Mesenchymal stem cell (in vitro differentiated cells and primary cell): Measurements from ENCODE around the gene C20orf204.
"Not testable (repeated sequence)": the region's sequence is repeated elsewhere in the genome, so short reads cannot be mapped to it uniquely, and the experiment has no call there.

ENCODE experiments used
- DNase-seq: peaks from one replicate; pipeline ENCODE4 v3.0.0-alpha.2; 2013
- H2AFZ ChIP-seq: one replicate; pipeline ENCODE4 v1.6.1; 2013; ENCODE audit warnings: low read depth, mild to moderate bottlenecking, control low read depth, inconsistent platforms, low read length, moderate library complexity
- H2AK5ac ChIP-seq: 2 replicates; pipeline ENCODE4 v1.6.1; 2013; ENCODE audit warnings: low read length, moderate library complexity, mild to moderate bottlenecking, inconsistent platforms; ENCODE audit not compliant: severe bottlenecking
- H2BK120ac ChIP-seq: one replicate; pipeline ENCODE4 v1.6.1; 2013; ENCODE audit warnings: low read depth, mild to moderate bottlenecking, inconsistent platforms, low read length, moderate library complexity
- H2BK12ac ChIP-seq, 2 experiments: one replicate each; pipeline ENCODE4 v1.6.1; 2013; ENCODE audit warnings: inconsistent platforms in 2 of 2, low read length in 2 of 2, mild to moderate bottlenecking in 2 of 2, moderate library complexity in 2 of 2, control low read depth in 1 of 2
- H2BK15ac ChIP-seq: one replicate; pipeline ENCODE4 v1.6.1; 2013; ENCODE audit warnings: mild to moderate bottlenecking, low read depth, inconsistent platforms; ENCODE audit not compliant: poor library complexity, severe bottlenecking
- H2BK5ac ChIP-seq: 2 replicates; pipeline ENCODE4 v1.6.1; 2013; ENCODE audit warnings: low read depth, mild to moderate bottlenecking, low read length, control low read depth, inconsistent platforms; ENCODE audit not compliant: poor library complexity, severe bottlenecking
- H3K14ac ChIP-seq, 2 experiments: one replicate each; pipeline ENCODE4 v1.6.1; 2013; ENCODE audit warnings: inconsistent platforms in 2 of 2, low read length in 2 of 2, control low read depth in 1 of 2, mild to moderate bottlenecking in 1 of 2, moderate library complexity in 1 of 2
- H3K18ac ChIP-seq, 2 experiments: one replicate each; pipeline ENCODE4 v1.6.1; 2013; ENCODE audit warnings: inconsistent platforms in 2 of 2, low read length in 2 of 2, control low read depth in 1 of 2, low read depth in 1 of 2, mild to moderate bottlenecking in 1 of 2
- H3K23ac ChIP-seq, 2 experiments: one replicate each; pipeline ENCODE4 v1.6.1; 2013; ENCODE audit warnings: inconsistent platforms in 2 of 2, low read length in 2 of 2, mild to moderate bottlenecking in 2 of 2, moderate library complexity in 2 of 2, control low read depth in 1 of 2
- H3K27ac ChIP-seq: 2 replicates; pipeline ENCODE4 v1.5.1; 2013; ENCODE audit warnings: mild to moderate bottlenecking, moderate library complexity, low read length, control low read depth, inconsistent platforms; ENCODE audit not compliant: poor library complexity, severe bottlenecking
- H3K27me3 ChIP-seq, 2 experiments: 2 replicates each; pipeline versions ENCODE4 v1.6.1 to v1.7.0; 2013; ENCODE audit warnings: low read length in 2 of 2, mild to moderate bottlenecking in 2 of 2, moderate library complexity in 2 of 2, control low read depth in 1 of 2, inconsistent platforms in 1 of 2; ENCODE audit not compliant: control insufficient read depth in 1 of 2, insufficient read depth in 1 of 2
- H3K36me3 ChIP-seq, 2 experiments: 2 replicates each; pipeline versions ENCODE4 v1.6.1 to v1.7.0; 2013; ENCODE audit warnings: low read length in 2 of 2, control low read depth in 1 of 2, inconsistent platforms in 1 of 2, low read depth in 1 of 2, mild to moderate bottlenecking in 1 of 2; ENCODE audit not compliant: insufficient read depth in 2 of 2, control insufficient read depth in 1 of 2
- H3K4ac ChIP-seq, 2 experiments: one replicate each; pipeline ENCODE4 v1.6.1; 2013; ENCODE audit warnings: inconsistent platforms in 2 of 2, low read length in 2 of 2, mild to moderate bottlenecking in 2 of 2, moderate library complexity in 2 of 2, control low read depth in 1 of 2, low read depth in 1 of 2
- H3K4me1 ChIP-seq: 2 replicates; pipeline ENCODE4 v1.6.1; 2013; ENCODE audit warnings: low read depth, low read length, control low read depth; ENCODE audit not compliant: control insufficient read depth, insufficient read depth
- H3K4me2 ChIP-seq: 2 replicates; pipeline ENCODE4 v1.6.1; 2013; ENCODE audit warnings: low read length, mild to moderate bottlenecking, inconsistent platforms; ENCODE audit not compliant: poor library complexity, severe bottlenecking
- H3K4me3 ChIP-seq, 2 experiments: 2 replicates each; pipeline versions ENCODE4 v1.5.1 to v1.7.0; 2013; ENCODE audit warnings: low read length in 2 of 2, mild to moderate bottlenecking in 2 of 2, control low read depth in 1 of 2, low read depth in 1 of 2; ENCODE audit not compliant: insufficient read depth in 1 of 2
- H3K79me1 ChIP-seq: replicated peaks from 2 replicates; pipeline ENCODE4 v1.6.1; 2013; ENCODE audit warnings: mild to moderate bottlenecking, control low read depth, low read length, inconsistent platforms; ENCODE audit not compliant: poor library complexity, severe bottlenecking
- H3K9ac ChIP-seq: 2 replicates; pipeline ENCODE4 v1.7.0; 2013; ENCODE audit warnings: mild to moderate bottlenecking, low read length, moderate library complexity
- H3K9me3 ChIP-seq: 2 replicates; pipeline ENCODE4 v1.7.0; 2013; ENCODE audit warnings: mild to moderate bottlenecking, low read length; ENCODE audit not compliant: control insufficient read depth
- H4K8ac ChIP-seq: one replicate; pipeline ENCODE4 v1.6.1; 2013; ENCODE audit warnings: inconsistent platforms, mild to moderate bottlenecking, low read length, moderate library complexity
- H4K91ac ChIP-seq: one replicate; pipeline ENCODE4 v1.6.1; 2013; ENCODE audit warnings: mild to moderate bottlenecking, low read length, inconsistent platforms
- WGBS: methylation state at CpG from one replicate; pipeline ENCODE4 v1.1.7; 2013; ENCODE audit warnings: mixed read lengths; 5-methylcytosine and 5-hydroxymethylcytosine counted together

The C20orf204 gene

DNA sequence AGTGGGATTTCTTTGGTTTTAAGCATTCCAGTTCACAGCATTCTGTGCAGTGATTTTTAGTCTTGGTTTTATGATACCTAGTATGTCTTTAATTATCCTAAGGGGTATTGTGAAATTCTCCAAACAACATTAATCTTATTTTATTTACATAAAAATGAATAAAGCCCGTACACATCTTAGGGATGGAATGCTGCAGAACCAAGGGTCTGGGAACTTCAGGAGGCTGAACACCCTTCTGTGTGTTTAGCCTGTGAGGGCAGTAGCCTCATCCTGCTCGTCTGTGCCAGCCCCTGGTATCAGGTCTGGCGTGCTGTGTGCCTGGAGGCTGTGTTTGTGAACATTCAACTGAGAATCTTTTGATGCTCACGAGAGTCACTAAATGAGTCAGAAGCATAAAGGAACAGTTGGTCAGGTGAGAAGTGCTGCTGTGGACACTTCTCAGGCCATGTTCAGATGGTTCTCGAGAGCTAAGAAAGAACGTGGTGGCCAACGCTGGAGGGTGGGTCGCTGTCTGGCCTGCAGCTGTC, 25.2 kb upstream of the C20orf204 start:
- no peak overlapping the region for H2AK5ac ChIP-seq
- no peaks in the 10 kb centered on the region for H3K27me3 ChIP-seq
- peaks cover 34% of the 10 kb centered on the region for H3K79me1 ChIP-seq
- no peak overlapping the region for H2BK15ac ChIP-seq
- no peak overlapping the region for H3K9ac ChIP-seq
- H3K18ac ChIP-seq, result no peak overlapping the region
- no peak overlapping the region for H2BK5ac ChIP-seq
- H3K9me3 ChIP-seq, result no peaks in the 10 kb centered on the region
- H3K4me3 ChIP-seq, result no peak overlapping the region
- no peak overlapping the region for H3K14ac ChIP-seq
- H3K23ac ChIP-seq, result no peak overlapping the region
- no peak overlapping the region for H2AFZ ChIP-seq
- H3K4ac ChIP-seq, result no peak overlapping the region
- H2BK12ac ChIP-seq, result no peak overlapping the region
- no peak overlapping the region for H2BK120ac ChIP-seq
- H3K4me1 ChIP-seq, result peaks cover 17% of the 10 kb centered on the region
- no peak overlapping the region for H4K91ac ChIP-seq
- no peak overlapping the region for H3K27ac ChIP-seq
- no peak overlapping the region for H3K4me2 ChIP-seq
- no peak overlapping the region for H4K8ac ChIP-seq
- 94% methylated on average over 8 of the region's 8 CpGs for WGBS
- peaks cover 63 to 76% of the 10 kb centered on the region in 2 experiments for H3K36me3 ChIP-seq
- DNase-seq, result no peak

DNA sequence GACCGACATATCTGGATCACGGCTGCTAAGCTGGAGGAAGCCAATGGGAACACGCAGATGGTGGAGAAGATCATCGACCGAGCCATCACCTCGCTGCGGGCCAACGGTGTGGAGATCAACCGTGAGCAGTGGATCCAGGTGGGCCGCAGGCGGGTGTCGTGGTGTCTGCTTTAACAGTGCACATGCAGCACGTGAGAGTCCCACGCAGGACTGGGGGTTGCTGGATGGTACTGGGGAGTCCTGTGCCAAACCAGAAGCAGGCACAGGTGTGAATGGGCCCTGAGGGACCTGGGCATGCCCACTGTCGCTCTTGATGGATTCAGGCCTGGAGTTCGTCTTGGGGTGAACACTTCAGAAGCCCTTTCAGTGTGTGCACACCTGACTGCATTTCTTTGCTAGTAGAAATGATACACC, 24.6 kb upstream of the C20orf204 start:
- no peak overlapping the region for H2BK120ac ChIP-seq
- no peak overlapping the region for H2BK15ac ChIP-seq
- no peak overlapping the region for H3K9ac ChIP-seq
- no peak overlapping the region for H4K8ac ChIP-seq
- no peak overlapping the region for H2BK5ac ChIP-seq
- no peak for DNase-seq
- no peaks in the 10 kb centered on the region for H3K9me3 ChIP-seq
- no peak overlapping the region for H4K91ac ChIP-seq
- H2AFZ ChIP-seq, result no peak overlapping the region
- no peak overlapping the region for H2BK12ac ChIP-seq
- H3K18ac ChIP-seq, result no peak overlapping the region
- peaks cover 33% of the 10 kb centered on the region for H3K79me1 ChIP-seq
- no peak overlapping the region for H2AK5ac ChIP-seq
- H3K4me2 ChIP-seq, result no peak overlapping the region
- no peak overlapping the region for H3K4ac ChIP-seq
- no peak overlapping the region for H3K14ac ChIP-seq
- WGBS, result 97% methylated on average over 16 of the region's 16 CpGs
- H3K36me3 ChIP-seq, result peaks cover 62 to 76% of the 10 kb centered on the region in 2 experiments
- H3K27me3 ChIP-seq, result no peaks in the 10 kb centered on the region
- H3K4me1 ChIP-seq, result peaks cover 17% of the 10 kb centered on the region
- no peak overlapping the region for H3K27ac ChIP-seq
- H3K23ac ChIP-seq, result no peak overlapping the region
- H3K4me3 ChIP-seq, result no peak overlapping the region

DNA sequence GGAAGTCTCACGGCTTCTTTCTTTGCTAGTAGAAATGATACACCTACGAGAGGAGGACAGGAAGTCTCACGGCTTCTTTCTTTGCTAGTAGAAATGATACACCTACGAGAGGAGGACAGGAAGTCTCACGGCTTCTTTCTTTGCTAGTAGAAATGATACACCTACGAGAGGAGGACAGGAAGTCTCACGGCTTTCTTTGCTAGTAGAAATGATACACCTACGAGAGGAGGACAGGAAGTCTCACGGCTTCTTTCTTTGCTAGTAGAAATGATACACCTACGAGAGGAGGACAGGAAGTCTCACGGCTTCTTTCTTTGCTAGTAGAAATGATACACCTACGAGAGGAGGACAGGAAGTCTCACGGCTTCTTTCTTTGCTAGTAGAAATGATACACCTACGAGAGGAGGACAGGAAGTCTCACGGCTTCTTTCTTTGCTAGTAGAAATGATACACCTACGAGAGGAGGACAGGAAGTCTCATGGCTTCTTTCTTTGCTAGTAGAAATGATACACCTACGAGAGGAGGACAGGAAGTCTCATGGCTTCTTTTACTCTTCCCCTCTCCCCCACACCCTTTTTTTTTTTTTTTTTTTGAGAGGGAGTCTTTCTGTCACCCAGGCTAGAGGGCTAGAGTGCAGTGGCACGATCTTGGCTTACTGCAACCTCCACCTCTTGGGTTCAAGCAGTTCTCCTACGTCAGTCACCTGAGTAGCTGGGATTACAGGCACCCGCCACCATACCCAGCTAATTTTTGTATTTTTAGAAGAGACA, 23.4 kb upstream of the C20orf204 start:
- H2AFZ ChIP-seq, H3K14ac ChIP-seq, H4K8ac ChIP-seq, H3K27ac ChIP-seq, H3K9ac ChIP-seq, H3K9me3 ChIP-seq, H4K91ac ChIP-seq, H3K4me2 ChIP-seq, H2BK15ac ChIP-seq, H2AK5ac ChIP-seq, H3K27me3 ChIP-seq, H3K4me3 ChIP-seq, H2BK5ac ChIP-seq, H3K23ac ChIP-seq, H2BK12ac ChIP-seq, H3K4ac ChIP-seq, H3K18ac ChIP-seq, DNase-seq, H2BK120ac ChIP-seq: not testable (repeated sequence)
- WGBS, result 100% methylated on average over 2 of the region's 20 CpGs
- Histone ChIP-seq H3K79me1 (peaks cover 25% of the 10 kb centered on the region), H3K4me1 (peaks cover 15% of the 10 kb centered on the region), H3K36me3 (peaks cover 61 to 75% of the 10 kb centered on the region in 2 experiments)

DNA sequence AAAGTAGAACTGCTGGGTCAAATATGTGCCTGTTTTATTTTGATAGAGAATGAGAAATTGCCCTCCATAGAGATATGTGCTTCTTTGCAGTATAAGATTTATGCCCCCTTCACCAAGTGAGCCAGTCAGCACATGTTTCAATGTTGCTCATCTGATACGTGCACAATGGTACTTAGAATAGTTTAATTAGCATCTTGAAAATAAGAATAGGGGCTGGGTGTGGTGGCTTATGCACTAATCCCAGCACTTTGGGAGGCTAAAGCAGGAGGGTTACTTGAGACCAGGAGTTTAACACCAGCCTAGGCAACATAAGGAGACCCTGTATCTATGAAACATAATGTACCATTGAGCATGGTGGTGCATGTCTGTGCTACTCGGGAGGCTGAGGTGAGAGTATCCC, 20.3 kb upstream of the C20orf204 start:
- H3K27me3 ChIP-seq, result no peaks in the 10 kb centered on the region
- peaks cover 8% of the 10 kb centered on the region for H3K4me1 ChIP-seq
- WGBS, result 97% methylated on average over 2 of the region's 2 CpGs
- no peak overlapping the region for H2BK5ac ChIP-seq
- H3K23ac ChIP-seq, result no peak overlapping the region
- no peak overlapping the region for H3K4ac ChIP-seq
- H2BK15ac ChIP-seq, result no peak overlapping the region
- no peak overlapping the region for H3K14ac ChIP-seq
- DNase-seq, result no peak
- no peaks in the 10 kb centered on the region for H3K9me3 ChIP-seq
- H3K79me1 ChIP-seq, result peaks cover 32% of the 10 kb centered on the region
- H3K9ac ChIP-seq, result no peak overlapping the region
- no peak overlapping the region for H2AFZ ChIP-seq
- no peak overlapping the region for H4K8ac ChIP-seq
- H4K91ac ChIP-seq, result no peak overlapping the region
- H3K4me2 ChIP-seq, result no peak overlapping the region
- no peak overlapping the region for H3K18ac ChIP-seq
- H3K27ac ChIP-seq, result no peak overlapping the region
- H3K4me3 ChIP-seq, result no peak overlapping the region
- H2BK12ac ChIP-seq, result no peak overlapping the region
- H2BK120ac ChIP-seq, result no peak overlapping the region
- H3K36me3 ChIP-seq, result peaks cover 66 to 71% of the 10 kb centered on the region in 2 experiments
- no peak overlapping the region for H2AK5ac ChIP-seq
